Articular chondrocyte of knee joint (primary cell): ENCODE results near the gene MAPKBP1. TPM values are rescaled to one million over a fixed set of nuclear protein-coding genes. Genes with fewer than 3 reads are reported as not detected.

Experiments
- small RNA-seq: library from RNA; depleted of rRNA; stranded (forward); fragments of <200 nt; gene quantifications from one replicate; pipeline ENCODE3, GENCODE V24; 2012
- total RNA-seq: library from RNA; depleted of rRNA; stranded (reverse); fragments of >200 nt; gene quantifications from 2 replicates; pipeline ENCODE4 v1.2.3, GENCODE V29; 2012

MAPKBP1 gene
- 17.1 and 20.1 TPM in 2 replicates for total RNA-seq

DNA sequence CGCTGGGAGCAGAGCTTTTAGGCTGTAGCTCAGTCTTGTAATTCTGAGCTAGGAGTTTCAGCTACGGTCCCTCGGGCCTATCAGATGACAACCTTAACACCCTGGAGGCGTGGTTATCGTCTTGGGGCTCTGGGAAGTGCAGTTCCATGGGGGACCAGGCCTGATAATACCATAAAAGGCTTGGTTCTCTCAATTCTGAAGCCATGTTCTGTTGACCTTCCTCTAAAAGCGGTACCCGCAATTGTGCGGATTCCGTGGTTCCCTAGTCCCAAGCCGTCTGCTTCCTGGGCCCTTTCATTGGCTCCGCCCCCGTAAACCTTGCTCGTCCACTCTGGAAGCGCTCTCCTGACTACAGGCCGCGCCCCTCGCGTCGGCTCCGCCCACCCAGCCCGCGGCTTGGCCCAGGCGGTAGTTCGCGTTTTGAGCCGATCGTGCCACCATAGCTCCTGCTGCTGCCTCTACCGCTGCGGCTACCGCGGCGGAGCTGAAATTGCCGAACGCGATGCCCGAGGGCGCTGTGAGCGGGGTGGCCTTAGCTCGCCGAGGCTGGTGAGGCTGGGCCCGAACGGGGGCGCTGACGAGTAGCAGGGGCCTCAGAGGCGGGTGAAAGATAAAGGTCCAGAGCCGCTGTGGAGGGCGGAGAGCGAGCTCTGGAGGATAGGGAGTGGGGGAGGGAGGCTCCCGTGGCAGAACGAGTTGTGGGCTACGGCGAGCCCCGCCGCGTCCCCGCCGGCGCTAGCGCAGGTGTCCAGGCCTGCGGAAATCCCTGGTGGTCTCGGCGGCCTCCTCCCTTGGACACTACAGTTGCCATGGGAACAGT lies at the start of gene MAPKBP1:
Gene MAPKBP1 (plus strand): TSS at position 423 of the 820 bp plus-strand sequence. CDS start 792 bp downstream, outside the sequence.

GRCh38 chr15:41827880-41828806 lies 53.9 kb downstream of the MAPKBP1 start, which contains the start of gene JMJD7:
JMJD7 (plus strand) TSS chr15:41828092; CDS start chr15:41828125, 33 bp downstream.

GRCh38 chr15:41838400-41838897 lies 64.2 kb downstream of the MAPKBP1 start, which contains the start of gene PLA2G4B:
PLA2G4B (plus strand) TSS chr15:41838847; CDS start chr15:41838914, 67 bp downstream.

Small RNAs within 50 kb of the gene (small RNA-seq; reads per million reads assigned to genes)
- gene JMJD7-PLA2G4B, result not detected
- gene MIR4310, result not detected
- not detected for gene RNA5SP393

Other genes with a start within 250 kb of the MAPKBP1 start
- 8.2 and 12.0 TPM in 2 replicates for gene RPAP1, start 230.2 kb upstream of the MAPKBP1 start, total RNA-seq
- 4.8 and 7.3 TPM in 2 replicates for gene TYRO3, start 215.3 kb upstream of the MAPKBP1 start, total RNA-seq
- gene MGA, start 114.1 kb upstream of the MAPKBP1 start, total RNA-seq, result 46.3 and 54.9 TPM in 2 replicates
- gene JMJD7, start 53.6 kb downstream of the MAPKBP1 start, total RNA-seq, result 2.7 and 3.1 TPM in 2 replicates
- 0.32 and 1.6 TPM in 2 replicates for gene PLA2G4B, start 64.4 kb downstream of the MAPKBP1 start, total RNA-seq
- gene SPTBN5, start 119.6 kb downstream of the MAPKBP1 start, total RNA-seq, result 0.13 and 0.22 TPM in 2 replicates
- gene EHD4, start 198.1 kb downstream of the MAPKBP1 start, total RNA-seq, result 14.4 and 14.5 TPM in 2 replicates
- gene PLA2G4E, start 246.6 kb downstream of the MAPKBP1 start, total RNA-seq, result not detected in 2 replicates